ENCODE data around the gene RFPL1.

Gene RFPL1

DNA sequence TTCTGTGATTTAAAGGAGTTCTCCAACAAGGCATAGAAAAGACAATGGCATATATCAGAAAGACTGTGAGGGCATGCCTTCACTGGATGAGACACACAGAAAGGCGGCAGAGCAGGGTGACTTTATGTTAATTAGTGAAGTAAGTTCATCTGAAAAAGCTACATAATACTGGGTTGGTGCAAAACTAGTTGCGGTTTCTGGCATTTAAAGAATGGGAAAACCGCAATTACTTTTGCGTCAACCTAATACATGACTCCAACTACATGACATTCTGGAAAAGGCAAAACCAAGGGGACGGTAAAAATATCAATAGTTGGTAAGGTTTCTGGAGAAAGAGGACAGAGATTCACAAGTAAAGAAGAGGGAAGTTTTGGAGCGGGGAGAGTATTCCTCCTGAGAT lies 5.1 kb downstream of the RFPL1 start:
- no peak for DNase-seq

DNA sequence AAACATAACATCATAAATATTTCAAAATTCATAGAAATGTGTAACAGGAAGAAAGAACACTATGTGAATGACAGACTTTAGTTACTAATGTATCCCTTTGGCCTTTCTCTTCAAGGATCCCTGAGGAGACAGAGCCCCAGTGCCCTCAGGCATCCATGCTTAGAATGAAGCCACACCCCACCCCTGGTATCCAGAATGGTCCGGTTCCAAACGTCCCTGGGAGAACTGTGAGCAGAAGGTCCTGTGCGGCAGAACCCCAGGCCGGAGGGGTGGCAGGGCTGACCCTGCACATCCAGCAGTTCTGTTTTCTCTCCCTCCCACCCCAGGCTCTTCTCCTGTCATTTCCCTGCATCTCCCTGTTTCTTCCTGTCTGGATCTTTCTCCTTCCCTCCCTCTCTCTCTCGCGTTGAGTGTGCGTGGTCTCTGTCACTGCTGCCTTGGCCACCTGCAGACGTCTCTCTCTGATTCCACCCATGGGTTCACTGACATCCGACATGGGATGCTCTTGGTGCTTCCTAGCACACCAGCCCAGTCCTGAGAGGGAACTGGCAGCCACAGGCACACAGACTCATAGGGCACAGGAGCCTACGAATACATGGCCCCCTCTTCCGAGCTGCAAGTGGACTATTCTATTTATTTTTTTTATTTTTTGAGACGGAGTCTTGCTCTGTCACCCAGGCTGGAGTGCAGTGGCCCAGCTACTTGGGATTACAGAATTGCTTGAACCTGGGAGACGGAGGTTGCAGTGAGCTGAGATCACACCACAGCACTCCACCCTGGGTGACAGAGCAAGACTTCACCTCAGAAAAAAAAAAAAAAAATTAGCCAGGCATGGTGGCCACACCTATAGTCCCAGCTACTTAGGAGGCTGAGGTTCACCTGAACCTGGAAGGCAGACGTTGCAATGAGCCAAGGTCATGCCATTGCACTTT lies 5.7 kb downstream of the RFPL1 start:
- DNase-seq, result no peak

- no peak for DNase-seq
Measured at GRCh38 chr22:29445508-29445907, 7.1 kb downstream of the RFPL1 start.

GRCh38 chr22:29447906-29448305 lies 9.5 kb downstream of the RFPL1 start:
- DNase-seq, result no peak

DNA sequence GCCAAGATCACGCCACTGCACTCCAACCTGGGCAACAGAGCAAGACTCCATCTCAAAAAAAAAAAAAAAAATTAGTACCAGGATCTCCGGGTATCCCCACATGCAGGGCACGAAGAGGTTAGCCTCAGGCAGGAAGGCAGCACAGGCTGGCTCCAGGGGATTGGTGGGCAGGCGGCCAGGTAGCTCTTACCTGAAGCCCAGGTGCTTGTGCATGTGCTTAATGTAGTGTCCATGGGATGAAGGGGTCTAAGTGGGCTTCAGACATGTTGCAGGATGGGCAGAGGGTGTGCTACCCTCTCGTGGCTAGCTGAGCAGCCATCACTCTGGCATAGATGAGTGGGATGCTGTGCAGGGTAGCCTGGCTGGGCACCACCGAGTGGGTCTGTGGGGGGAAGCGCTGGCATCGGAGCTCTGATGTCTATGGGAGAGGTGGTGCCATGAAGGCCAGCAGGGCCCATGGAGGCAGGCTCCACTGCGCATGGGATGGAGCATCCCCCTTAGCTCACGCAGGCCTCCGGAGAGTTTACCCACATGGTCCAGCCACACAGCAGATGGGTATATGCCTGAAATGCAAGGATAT lies 11.0 kb downstream of the RFPL1 start:
- no peak for DNase-seq

GRCh38 chr22:29450222-29450621 lies 11.8 kb downstream of the RFPL1 start:
- DNase-seq, result no peak

DNA sequence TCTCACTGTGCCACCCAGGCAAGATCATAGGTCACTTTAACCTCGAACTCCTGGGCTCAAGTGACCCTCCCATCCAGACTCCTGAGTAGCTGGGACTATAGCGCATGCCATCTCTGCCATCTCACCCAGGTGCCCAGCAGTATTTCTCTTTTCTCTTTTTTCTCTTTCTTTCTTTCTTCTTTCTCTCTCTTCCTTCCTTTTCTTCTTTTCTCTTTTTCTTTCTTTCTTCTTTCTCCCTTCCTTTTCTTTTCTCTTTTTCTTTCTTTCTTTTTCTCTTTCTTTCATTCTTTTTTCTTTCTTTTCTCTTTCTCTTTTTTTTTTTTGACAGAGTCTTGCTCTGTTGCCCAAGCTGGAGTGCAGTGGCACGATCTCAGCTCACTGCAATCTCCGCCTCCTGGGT lies 13.5 kb downstream of the RFPL1 start:
- DNase-seq, result no peak

GRCh38 chr22:29454276-29454675 lies 15.9 kb downstream of the RFPL1 start:
- DNase-seq, result no peak

GRCh38 chr22:29456211-29456671 lies 17.9 kb downstream of the RFPL1 start:
- DNase-seq, result no peak

GRCh38 chr22:29457730-29458129 lies 19.3 kb downstream of the RFPL1 start:
- no peak for DNase-seq

GRCh38 chr22:29458551-29458950 lies 20.2 kb downstream of the RFPL1 start:
- no peak for DNase-seq

DNA sequence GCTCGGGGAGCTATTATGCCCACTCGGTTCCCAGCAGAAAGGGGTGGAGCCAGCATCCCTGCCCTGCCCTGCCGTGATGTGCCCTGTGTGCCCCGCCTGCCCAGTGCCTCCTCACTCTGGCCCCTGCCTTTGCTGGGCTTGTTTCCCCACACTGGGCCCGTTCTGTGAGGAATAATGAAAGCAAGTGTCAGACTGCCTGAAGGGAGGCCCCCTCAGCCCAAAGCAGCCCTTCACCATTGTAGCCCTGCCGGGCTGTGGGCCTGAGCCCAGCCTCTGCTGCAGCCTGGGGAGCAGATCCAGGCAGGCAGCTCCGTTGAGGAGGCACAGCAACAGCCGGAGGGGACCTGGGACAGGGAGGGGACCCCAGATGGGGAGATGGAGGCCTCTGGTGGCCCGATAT lies 21.4 kb downstream of the RFPL1 start:
- no peak for DNase-seq

DNA sequence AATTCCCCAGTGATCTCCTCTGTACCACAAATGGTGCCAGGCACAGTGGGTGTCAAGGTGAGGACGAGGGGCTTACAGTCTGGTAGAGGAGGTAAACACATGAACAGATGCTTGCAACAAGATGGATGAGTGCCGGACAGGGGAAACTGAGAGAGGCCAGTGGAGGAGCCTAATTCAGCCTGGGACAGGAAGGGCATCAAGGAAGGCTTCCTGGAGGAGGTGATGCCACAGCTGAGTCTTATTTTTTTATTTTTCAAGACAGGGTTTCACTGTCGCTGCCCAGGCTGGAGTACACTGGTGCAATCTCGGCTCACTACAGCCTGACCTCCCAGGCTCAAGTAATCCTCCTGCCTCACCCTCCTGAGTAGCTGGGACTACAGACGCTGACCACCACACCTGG lies 22.9 kb downstream of the RFPL1 start:
- DNase-seq, result no peak

DNA sequence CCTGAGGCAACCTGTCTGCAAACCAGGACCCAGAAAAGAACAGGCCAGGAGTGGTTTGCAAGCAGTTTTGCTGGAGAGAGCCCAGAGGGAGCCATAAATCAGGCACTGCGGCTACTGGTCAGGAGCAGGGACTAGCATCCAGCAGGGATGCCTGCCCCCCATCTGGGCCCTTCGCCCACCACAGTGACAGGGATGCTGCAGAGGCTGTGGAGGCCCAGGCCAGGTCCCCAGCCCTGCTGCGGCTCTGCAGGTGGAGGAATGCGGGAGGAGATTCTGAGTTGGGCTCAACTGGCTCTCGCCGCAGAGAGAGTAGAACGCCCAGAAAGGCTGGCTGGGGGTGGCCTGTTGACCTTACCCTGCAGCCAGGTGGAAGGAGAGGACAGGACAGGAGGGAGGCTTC lies 25.2 kb downstream of the RFPL1 start:
- no peak for DNase-seq

DNA sequence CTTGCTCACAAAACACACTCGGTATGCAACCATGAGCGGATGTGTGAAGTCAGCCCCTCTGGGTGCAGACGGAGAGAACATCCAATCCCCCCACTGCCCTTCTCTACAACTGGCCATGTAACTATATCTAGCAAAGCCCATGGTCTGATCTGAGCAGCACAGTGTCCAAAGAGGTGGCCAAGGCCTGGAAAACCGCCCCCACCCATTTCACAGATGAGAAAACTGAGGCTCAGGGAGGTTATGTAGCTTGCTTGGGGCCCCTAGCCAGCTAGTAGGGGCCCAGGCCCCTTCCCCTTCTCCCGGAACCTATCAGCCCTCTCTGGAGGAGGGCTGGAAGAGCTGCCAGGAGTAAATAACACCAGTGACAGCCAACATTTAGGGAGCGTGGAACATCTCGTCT lies 26.2 kb downstream of the RFPL1 start:
- DNase-seq, result no peak

- no peak for DNase-seq
Measured at GRCh38 chr22:29469755-29470154, 31.4 kb downstream of the RFPL1 start.

- DNase-seq, result peak; percentile 60
Measured at GRCh38 chr22:29470159-29470855, 31.9 kb downstream of the RFPL1 start.

DNA sequence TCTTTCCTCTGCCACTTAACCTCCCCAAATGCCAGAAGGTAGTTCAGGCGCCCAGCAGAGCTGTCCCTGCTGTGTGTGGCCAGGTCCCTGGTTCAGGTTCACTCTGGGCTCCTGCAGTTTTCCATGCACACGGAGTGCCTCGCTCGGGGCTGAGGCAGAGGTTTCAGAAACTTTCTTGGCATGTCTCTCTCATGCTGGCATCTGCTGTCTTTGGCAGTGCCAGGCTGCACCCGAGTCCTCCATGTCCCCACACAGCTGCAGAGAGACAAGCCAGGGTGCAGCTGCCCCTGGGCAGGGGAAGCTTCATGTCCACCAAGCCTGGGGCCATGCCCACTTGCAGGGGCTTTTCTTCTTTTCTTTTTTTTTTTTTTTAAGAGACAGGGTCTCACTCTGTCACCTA lies 34.6 kb downstream of the RFPL1 start:
- no peak for DNase-seq

- DNase-seq, result no peak
Measured at GRCh38 chr22:29475550-29475949, 37.2 kb downstream of the RFPL1 start.

- no peak for DNase-seq
Measured at GRCh38 chr22:29476116-29476515, 37.7 kb downstream of the RFPL1 start.

DNA sequence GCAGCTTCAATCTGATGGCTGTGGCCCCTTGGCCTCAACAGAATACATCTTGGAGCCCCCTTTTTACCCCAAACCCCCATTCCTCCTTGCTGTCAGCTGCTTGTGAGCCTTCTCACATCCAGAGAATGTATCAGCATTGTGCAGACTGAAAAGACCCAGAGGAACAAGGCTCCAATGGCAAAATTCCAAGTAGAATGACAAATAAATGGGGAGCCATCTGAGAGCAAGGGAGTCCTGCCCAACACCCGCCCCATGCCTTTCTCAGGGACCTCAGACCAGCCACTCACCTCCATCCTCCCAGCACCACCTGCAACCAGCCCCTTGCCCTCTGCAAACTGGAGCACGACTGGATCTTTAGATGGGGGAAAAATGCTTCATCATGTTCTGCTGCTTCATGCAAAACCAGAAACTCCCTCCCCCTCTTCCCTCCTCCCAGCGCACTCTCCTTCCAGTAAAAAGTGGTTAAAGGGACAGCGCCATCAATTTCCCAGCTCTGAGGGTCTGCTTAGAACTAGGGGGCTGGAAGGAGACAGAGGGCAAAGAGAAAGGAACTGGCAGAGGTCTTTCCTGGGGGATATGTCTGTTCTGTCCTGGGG lies 39.4 kb downstream of the RFPL1 start:
- DNase-seq, result no peak

GRCh38 chr22:29478326-29479276 lies 40.2 kb downstream of the RFPL1 start:
- peak; percentile 55 for DNase-seq
